GM18868 (cell line): ENCODE measurements around the gene USF3.

Experiments used
- ATAC-seq: cut with Tn5 transposase; IDR thresholded peaks from one replicate; pipeline ENCODE4 v1.9.1; 2021; ENCODE audit warnings: mild to moderate bottlenecking, moderate library complexity; ENCODE audit not compliant: unreplicated experiment

USF3 gene

DNA sequence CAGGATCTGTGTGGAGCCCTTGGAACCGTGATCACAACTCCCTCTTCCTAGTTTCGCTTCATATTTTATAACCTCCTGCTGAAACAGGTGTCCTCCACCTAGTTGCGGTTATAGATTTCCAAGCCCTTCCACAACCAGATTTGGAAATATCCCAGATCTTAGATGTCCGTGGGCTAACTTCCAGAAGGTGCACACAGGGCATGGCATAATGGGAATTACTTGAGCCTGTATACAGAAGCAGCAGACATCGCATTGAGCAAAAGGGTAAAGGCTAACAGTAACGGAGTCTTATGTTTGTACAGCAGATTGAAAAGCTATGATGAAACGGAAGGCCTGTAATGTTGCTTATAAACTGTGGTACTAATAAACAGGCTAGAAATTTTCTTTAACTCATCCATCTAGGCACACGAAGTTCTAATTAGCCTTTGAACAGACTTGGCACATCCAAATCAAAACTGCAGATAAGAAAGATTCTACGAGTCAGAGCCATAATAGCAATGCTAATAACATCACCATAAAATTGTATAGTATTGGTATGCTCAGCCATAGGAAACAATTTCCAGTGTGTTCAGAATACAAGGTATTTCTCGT is 1.2 kb upstream of the USF3 start:
- no peak for ATAC-seq

DNA sequence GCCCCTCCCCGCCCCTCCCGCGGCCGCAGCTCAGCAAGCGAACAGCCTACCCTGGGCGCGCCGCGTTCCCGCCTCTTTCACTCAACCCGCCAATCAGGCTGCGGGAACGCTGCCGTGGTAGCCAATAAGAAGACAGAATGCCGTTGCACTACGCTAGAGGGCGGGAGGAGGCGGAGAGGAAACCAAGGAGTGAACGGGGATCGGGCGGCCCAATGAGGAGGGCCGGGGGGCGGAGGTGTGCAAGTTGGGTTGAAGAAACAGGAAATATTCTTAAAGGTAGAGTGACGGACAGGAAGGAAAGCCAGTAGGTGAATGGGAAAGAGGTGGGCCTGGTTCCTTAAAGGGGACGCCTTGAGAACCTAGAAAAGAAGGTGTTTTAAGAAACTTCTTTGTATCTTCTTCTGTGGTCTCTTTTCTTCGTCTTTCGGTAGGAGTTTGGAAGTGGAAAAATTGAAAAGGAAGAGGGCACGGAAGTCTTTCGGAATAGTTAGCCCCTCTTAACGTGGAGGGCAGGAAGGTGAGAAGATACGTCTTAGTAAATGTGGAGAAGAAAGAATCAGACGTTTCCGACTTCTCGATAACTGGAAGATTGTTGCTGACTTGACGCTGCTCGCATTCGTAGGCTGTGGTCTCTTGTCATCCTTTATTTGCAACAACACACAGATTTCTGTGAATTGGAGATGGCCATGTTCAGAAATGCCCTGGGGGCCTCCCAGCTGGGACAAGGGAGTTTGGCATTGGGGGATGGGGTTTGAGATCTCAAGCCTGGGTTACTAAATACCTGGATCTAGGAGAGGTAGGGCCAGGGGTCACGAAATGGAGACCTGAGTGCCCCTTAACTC is 437 bp upstream of the USF3 start:
- ATAC-seq = peak; percentile 92

DNA sequence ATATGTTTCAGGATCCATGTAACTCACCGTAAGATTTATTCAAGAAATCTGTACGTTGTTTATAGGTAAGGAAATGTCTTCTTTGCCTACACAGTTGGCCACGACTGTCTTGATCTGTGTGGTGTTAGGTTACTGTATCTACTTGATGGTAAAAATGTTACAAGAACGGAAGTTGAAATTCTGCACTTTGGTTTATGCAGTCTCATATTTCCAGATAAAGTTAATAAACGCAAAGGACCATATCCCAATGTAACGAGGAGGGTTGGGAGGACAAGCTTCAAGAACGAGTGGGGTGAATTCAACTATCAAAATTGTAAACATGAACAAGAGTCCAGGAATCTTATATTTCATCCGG is 1.0 kb downstream of the USF3 start:
- ATAC-seq = no peak

DNA sequence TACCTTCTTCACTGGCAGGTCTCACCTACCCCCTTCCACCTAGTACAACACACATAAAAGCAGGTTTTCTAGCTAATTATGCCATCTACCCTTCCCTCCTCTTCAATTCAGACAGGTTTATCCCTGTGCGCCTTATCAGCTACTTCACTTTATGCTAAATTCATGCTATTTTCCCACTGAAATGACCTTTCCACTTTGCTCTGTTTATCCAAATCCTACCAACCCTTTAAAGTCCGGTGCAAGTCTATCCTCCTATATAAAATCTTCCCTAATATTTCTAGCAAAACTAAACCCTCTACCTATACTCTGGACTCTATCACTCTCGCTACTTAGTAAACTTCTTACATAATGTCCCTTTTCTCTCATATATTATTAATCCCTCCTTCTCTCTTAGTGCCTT is 6.0 kb downstream of the USF3 start:
- no peak for ATAC-seq

DNA sequence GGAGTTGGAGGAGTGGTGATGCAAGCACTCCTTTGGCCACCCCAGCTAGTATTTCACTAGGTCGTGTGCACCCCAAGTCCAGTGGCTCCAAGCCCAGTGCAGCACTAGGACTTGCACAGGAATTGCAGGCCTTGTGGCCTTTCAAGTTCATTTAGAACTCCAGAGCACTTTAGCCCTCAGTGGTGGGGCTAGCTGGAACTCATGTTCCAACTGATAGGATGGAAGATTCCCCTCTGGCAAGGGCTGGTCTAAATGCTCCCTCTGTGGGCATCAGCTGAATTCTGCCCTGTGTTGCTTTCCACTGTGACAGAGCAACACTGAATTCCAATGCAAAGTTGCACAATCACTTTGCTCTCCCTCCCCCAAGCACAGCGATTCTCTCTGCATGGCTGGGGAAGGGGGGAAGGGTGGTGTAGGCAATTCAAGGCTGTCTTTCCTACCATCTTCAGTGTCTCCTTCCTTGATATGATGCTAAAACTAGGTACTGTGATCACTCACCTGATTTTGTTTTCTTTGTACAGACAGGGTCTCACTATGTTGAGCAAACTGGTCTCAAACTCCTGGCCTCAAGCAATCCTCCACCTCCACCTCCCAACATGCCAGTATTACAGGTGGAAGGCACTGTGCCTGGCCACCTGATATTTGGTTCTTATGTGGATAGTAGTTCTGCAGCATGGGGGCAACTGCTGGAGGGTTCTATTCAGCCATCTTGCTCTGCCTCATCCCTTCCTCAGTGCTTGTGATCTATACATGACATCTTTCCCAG is 10.3 kb downstream of the USF3 start:
- ATAC-seq = no peak

DNA sequence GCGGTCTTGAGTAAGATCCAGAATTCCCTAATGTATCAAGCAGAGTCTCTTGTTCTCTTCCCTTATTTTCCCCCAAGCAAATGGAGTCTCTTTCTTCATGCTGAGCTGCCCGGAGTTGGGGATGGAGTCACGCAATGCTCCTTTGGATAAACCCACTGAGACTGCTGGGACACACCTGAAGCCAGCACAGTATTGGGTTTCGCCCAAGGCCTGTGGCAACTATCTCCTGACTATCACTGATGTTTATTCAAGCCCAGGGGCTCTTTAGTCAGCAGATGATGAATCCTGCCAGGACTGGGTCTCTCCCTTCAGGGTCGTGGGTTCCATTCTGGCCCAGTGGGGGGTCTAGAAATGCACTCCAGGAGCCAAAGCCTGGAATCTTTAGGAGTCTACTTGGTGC is 11.3 kb downstream of the USF3 start:
- ATAC-seq = no peak

DNA sequence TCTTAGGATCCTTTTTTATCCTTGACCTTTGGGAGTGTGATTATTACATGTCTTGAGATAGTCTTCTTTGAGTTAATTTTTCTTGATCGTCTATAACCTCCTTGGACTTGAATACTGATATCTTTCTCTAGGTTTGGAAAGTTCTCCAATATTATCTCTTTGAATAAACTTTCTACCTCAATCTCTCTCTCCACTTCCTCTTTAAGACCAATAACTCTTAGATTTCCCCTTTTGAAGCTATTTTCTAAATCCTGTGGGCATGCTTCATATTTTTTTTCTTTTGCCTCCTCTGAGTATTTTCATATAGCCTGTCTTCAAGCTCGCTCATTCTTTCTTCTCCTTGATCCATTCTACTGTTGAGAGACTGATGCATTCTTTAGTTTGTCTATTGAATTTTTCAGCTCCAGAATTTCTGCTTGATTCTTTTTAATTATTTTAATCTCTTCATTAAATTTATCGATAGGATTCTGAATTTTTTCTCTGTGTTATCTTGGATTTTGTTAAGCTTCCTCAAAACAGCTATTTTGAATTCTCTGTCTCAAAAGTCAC is 12.1 kb downstream of the USF3 start:
- ATAC-seq = no peak

DNA sequence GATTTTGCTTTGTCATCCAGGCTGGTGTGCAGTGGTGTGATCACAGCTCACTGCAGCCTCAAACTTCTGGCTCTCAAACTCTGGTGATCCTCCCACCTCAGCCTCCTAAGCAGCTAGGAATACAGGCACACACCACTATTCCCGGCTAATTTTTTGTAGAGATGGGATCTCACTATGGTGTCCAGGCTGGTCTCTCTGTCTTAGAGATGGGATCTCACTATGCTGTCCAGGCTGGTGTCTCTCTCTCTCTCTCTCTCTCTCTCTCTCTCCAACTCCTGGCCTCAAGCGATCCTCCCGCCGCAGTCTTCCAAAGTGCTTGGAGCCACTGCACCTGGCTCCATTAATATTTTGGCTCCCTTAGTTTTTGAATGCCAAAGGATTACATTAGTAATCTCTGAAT is 17.7 kb downstream of the USF3 start:
- ATAC-seq = no peak

DNA sequence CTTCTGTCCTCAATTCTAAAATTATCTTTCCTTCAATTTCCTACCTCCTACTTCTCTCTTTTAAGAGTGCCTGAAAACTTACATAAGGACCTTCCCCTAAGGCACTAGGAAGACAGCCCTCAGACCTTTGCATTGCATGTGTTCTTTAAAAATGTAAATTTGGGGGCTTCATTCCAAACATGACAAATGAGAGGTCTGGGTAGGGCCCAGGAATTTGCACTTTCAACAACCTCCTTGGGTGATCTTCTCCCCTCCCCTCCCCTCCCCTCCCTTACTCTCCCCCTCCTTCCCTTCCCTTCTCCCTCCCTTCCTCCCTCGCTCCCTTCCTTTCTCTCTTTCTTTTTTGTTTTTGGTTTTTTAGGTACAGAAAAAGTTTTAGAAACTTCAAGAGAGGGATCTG is 18.7 kb downstream of the USF3 start:
- no peak for ATAC-seq

DNA sequence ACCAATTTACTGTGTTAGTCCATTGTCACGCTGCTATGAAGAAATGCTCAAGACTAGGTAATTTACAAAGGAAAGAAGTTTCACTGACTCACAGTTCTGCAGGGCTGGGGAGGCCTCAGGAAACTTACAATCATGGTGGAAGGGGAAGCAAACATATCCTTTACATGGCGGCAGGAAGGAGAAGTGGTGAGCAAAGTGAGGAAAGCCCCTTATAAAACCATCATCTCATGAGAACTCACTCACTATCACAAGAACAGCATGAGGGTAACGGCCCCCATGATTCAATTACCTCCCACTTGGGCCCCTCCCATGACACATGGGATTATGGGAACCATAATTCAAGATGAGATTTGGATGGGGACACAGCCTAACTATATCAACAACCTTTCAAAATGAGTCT is 20.2 kb downstream of the USF3 start:
- ATAC-seq = no peak

DNA sequence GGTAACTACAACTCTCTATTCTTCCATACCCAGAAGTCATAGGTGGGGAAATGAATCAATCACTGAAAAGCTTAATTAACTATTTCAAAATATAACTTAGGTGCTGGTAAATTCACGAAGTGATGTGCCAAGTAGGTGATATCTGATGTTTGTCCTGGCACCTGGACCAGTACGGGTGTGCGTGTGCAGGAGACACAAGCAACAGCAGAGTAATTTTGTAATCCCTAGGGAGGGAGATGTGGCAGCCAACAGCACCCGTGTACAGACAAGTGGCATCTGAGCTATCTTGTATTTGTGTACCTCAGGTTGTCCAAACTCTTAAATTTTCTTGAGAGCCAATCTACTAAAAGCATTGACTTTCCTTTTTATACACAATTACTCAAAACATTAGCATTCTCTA is 22.8 kb downstream of the USF3 start:
- no peak for ATAC-seq

DNA sequence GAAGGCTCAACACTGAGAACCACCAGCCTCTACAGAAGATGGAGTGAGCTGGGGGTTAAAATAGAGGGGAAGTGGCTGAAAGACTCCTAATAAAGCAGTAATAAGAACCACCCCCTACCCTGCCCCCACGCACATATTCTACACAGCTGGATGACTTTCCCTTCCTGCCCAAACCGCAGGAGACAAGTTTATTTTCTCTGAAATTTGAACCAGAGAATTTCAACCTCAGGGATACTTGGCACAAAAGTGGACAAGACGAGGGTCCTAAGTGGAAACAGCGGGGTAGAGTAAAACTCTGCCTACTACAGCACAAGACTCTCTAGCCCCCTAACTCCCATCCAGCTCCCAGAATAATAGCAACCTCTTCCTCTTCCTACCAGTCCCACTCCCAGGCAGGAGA is 28.4 kb downstream of the USF3 start:
- ATAC-seq = no peak

DNA sequence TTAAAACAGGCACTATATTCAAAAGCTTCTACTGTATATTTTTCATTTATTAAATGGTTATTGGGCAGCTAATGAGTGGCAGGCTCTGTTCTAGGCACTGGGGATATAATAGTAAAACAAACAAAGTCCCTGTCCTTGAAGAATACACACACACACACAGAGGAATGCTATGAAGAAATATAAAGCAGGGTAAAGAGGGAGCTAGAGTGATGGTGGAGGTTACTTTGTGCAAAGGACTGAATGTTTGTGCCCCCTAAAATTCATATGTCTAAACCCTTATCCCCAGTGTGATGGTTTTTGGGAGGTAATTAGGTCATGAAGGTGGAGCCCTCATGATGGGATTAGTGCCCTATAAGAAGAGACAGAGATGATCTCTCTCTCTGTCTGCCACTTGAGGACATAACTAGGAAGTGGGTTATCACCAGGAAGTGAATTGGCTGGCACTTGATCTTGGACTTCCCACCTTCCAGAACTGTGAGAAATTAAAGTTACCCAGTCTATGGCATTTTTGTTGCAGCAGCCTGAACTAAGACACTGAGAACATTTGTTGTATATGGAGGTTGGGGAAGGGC is 31.8 kb downstream of the USF3 start:
- ATAC-seq = no peak

DNA sequence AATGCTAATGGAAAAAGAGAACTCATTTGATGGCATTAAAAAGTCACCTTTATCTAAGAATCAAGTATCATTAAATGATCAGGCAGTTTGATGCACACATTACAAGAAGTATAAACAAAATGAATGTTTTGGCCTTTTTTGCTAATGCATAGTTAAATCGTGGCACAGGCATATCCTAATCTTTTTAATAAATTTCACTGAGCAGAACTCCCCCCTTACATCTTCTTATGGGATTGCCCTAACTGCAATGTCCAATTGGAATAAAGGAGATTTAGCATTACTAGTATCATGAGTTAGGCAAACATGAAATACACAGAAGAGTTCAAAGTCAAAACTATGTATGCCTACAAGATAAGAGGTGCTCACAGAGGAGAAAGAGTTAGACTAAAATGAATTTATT is 32.7 kb downstream of the USF3 start:
- no peak for ATAC-seq

DNA sequence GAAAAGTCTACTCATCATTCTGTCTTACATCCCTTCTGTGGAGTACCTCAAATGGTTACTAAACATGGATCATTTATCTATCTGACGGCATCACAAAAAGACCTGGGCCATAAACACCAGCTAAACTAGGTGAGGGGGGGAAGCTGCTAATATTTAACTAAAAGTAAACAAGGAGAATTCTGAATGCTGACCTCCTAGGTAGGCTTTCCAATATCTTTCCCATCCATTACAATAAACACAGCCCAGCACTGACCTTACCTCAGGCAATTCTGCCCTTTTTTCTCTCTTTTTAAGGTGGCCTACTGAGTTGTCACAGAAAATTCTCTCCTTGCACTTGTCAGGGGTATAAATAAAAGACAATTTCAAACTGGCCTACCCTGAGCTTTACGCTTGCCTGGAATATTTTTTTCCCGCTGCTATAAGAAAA is 33.1 kb downstream of the USF3 start:
- ATAC-seq = no peak

DNA sequence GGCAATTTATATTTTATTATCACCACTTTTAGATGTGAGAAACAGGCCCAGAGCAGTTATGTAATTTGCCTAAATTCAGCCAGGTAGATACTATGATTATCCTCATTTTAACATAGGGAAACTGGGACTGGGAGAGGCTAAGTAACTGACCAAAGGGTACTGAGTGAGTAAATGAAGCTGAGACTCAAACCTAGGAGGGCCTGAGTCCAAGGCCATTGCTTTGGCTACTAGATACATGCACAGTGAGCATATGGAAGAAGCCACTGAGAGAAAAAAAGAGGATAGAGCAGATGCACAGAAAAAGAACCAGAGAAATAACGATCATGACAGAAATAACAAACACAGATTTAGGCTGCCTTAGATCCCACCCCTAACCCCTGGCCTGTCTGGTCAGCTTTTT is 33.6 kb downstream of the USF3 start:
- no peak for ATAC-seq

DNA sequence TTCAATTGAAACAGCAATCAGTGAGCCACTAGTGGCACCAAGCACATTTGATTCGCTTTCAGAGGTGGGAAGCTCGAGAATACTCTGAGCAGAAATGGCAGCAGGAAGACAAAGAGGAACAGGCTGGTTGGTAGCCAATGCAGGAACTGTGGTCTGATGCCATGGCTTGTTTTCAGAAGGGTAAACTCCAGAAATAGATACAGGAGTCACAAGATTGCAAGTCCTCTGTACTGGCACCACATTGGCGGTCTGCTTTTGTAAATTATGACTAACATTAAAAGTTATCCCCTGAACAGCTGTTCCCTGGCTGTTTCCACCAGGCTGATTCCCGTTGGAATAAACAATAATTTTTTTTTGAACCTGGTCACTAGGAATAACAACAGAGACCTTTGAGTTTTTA is 35.5 kb downstream of the USF3 start:
- no peak for ATAC-seq

DNA sequence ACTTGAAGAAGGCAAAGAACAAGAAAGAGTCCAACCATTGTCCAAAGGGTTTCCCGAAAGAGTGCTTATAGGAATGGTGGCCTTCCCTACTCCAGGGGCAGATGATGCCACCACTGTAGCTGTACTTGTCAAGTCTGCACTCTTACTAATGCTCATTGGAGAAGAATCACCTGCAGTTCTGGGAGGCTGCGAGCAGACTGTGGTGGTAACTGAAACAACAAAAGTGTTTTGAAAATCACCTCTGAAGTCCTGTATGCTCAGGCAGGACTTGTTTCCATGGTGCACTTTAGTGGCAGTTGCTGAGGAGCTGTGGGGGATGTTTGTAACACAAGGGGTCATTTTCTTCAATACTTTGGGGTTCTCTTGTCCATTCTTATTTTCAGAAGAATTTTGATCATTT is 36.0 kb downstream of the USF3 start:
- no peak for ATAC-seq

DNA sequence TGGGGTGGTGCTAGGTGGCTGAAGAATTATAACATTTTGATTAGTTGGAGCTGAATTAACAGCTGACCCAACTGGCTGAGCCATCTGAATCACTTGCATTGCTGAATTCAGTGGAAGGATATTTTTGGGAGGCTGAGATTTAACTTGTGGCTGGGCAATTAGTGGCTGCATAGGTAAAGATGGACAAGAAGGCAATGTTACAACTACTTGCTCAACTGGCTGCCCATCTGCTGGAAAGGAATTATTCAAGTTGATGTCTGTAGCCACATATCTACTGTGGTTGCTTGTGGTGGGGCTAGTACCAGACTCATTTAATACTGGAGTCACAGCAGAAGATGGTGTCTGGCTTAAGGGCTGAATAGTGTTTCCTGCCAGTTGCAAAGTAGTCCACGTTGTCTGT is 36.4 kb downstream of the USF3 start:
- no peak for ATAC-seq

DNA sequence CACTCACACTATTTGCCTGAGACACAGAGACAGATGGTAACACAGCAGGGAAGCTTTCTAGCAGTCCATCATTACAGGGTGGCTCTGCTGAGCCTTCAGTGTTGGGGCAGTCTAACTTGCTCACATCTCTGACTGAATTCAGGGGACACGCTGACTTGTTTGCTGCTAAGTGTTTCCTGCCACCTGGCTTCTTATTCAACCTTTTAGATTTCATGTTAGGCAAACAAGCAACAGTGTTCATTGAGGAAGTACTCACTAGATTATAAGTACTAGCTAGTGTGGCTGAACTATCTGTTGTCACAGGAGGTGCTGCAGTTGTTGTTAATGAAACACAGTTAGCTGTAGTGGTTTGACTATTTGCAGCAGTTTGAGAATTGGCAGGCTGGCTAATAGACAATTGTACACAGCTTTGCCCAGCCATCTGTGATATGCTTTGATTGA is 37.3 kb downstream of the USF3 start:
- no peak for ATAC-seq

DNA sequence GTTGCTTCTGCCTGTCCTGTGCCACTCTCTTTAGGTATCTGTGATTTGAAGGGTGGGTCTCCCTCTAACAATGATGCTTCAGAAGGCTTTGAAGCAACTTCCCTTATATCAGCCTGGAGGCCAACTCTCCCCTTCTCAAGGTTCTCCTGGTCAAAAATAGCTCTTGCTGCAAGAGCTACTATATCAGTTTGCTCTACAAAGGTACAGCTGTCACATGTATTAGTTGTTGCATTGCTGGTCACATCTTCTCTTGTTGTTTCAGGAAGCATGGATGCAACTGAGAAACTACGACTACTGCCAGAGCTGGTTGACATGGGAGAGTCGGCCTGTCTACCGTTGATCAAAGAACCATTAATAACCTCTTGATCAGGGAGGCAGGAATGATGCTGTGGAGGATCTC is 38.3 kb downstream of the USF3 start:
- no peak for ATAC-seq
